NCI-H2196 treated with DMSO at 0.1 percent for 48 hours (cell line): ENCODE data around the gene PKNOX1.
"Not testable (repeated sequence)": the region's sequence is repeated elsewhere in the genome, so short reads cannot be mapped to it uniquely, and the experiment has no call there.

Experiments
- DNase-seq: peaks from one replicate; lab custom pipeline; 2025; ENCODE audit not compliant: unreplicated experiment; lab: John Stamatoyannopoulos, UW

The PKNOX1 gene

GRCh38 chr21:43045165-43045875 lies 71.0 kb downstream of the PKNOX1 start:
- not testable (repeated sequence) for DNase-seq

- DNase-seq, result not testable (repeated sequence)
Measured at GRCh38 chr21:43045876-43046821, 71.8 kb downstream of the PKNOX1 start.

- not testable (repeated sequence) for DNase-seq
Measured at GRCh38 chr21:43053112-43053511, 78.8 kb downstream of the PKNOX1 start.

- DNase-seq, result not testable (repeated sequence)
Measured at GRCh38 chr21:43062955-43063664, 88.7 kb downstream of the PKNOX1 start.

- not testable (repeated sequence) for DNase-seq
Measured at GRCh38 chr21:43064265-43064917, 90.0 kb downstream of the PKNOX1 start.

- DNase-seq, result not testable (repeated sequence)
Measured at GRCh38 chr21:43065991-43066390, 91.6 kb downstream of the PKNOX1 start.

GRCh38 chr21:43066690-43067089 lies 92.3 kb downstream of the PKNOX1 start:
- not testable (repeated sequence) for DNase-seq

- DNase-seq, result not testable (repeated sequence)
Measured at GRCh38 chr21:43068065-43068464, 93.7 kb downstream of the PKNOX1 start.

GRCh38 chr21:43069682-43070081 lies 95.3 kb downstream of the PKNOX1 start:
- not testable (repeated sequence) for DNase-seq

- DNase-seq, result not testable (repeated sequence)
Measured at GRCh38 chr21:43072742-43073141, 98.4 kb downstream of the PKNOX1 start.

GRCh38 chr21:43074401-43075169 lies 100.2 kb downstream of the PKNOX1 start:
- not testable (repeated sequence) for DNase-seq

- DNase-seq, result not testable (repeated sequence)
Measured at GRCh38 chr21:43075170-43076022, 101.0 kb downstream of the PKNOX1 start, which contains the start of gene CBS. CBS (minus strand) TSS chr21:43075835; CDS start chr21:43072193, 3,642 bp downstream.

- DNase-seq, result not testable (repeated sequence)
Measured at GRCh38 chr21:43076023-43076637, 101.8 kb downstream of the PKNOX1 start.

- DNase-seq, result not testable (repeated sequence)
Measured at GRCh38 chr21:43076643-43077042, 102.3 kb downstream of the PKNOX1 start.

GRCh38 chr21:43082587-43083300 lies 108.4 kb downstream of the PKNOX1 start:
- not testable (repeated sequence) for DNase-seq
